GM23338 (cell line): ENCODE data around the gene ISOC2. TPM values are rescaled to one million over a fixed set of nuclear protein-coding genes. Genes with fewer than 3 reads are reported as not detected.

Source experiments
- ATAC-seq: fragments of 200-7000 bp; cut with Tn5 transposase; 3 replicates; pipeline ENCODE4 v1.9.1; 2020
- DNase-seq: peaks from one replicate; pipeline ENCODE4 v3.0.0-alpha.2; 2015; ENCODE audit warnings: low spot score
- H2AFZ ChIP-seq: fragments of 200-600 bp; sonication (generic); 2 replicates; pipeline ENCODE4 v1.8.0; 2016; ENCODE audit warnings: antibody characterized with exemption, mild to moderate bottlenecking, moderate library complexity
- H3F3A ChIP-seq: fragments of 200-600 bp; sonication (generic); replicated peaks from 2 replicates; pipeline ENCODE4 v1.8.0; 2017; ENCODE audit warnings: antibody characterized with exemption, mixed run types, low read depth
- H3K27ac ChIP-seq: fragments of 200-600 bp; sonication (generic); 2 replicates; pipeline ENCODE4 v1.6.1; 2016; ENCODE audit warnings: low read depth
- H3K27me3 ChIP-seq: fragments of 200-600 bp; sonication (generic); 2 replicates; pipeline ENCODE4 v1.8.0; 2016; ENCODE audit warnings: mild to moderate bottlenecking, mixed run types, moderate library complexity; ENCODE audit not compliant: insufficient read depth
- H3K36me3 ChIP-seq: fragments of 200-600 bp; sonication (generic); 2 replicates; pipeline ENCODE4 v1.8.0; 2016; ENCODE audit warnings: mild to moderate bottlenecking; ENCODE audit not compliant: insufficient read depth
- H3K4me1 ChIP-seq: fragments of 200-600 bp; sonication (generic); 2 replicates; pipeline ENCODE4 v1.8.0; 2016; ENCODE audit warnings: mild to moderate bottlenecking, moderate library complexity; ENCODE audit not compliant: insufficient read depth
- H3K4me2 ChIP-seq: fragments of 200-600 bp; sonication (generic); 2 replicates; pipeline ENCODE4 v1.7.1; 2017; ENCODE audit warnings: mixed run types
- H3K4me3 ChIP-seq: fragments of 200-600 bp; sonication (generic); 2 replicates; pipeline ENCODE4 v1.6.1; 2016; ENCODE audit warnings: mixed run types
- H3K79me2 ChIP-seq: fragments of 200-600 bp; sonication (generic); replicated peaks from 2 replicates; pipeline ENCODE4 v1.8.0; 2017; ENCODE audit warnings: mild to moderate bottlenecking; ENCODE audit not compliant: insufficient read depth
- H3K9me2 ChIP-seq: fragments of 200-600 bp; sonication (generic); 2 replicates; pipeline ENCODE4 v1.8.0; 2017; ENCODE audit not compliant: insufficient read depth
- H4K20me1 ChIP-seq: fragments of 200-600 bp; sonication (generic); replicated peaks from 2 replicates; pipeline ENCODE4 v1.8.0; 2017; ENCODE audit warnings: mild to moderate bottlenecking; ENCODE audit not compliant: insufficient read depth
- H3K27ac Mint-ChIP-seq: 2 replicates; pipeline ENCODE4 v1.8.0; 2020; ENCODE audit warnings: inconsistent platforms, mild to moderate bottlenecking, moderate library complexity, mixed read lengths
- H3K27me3 Mint-ChIP-seq: 3 replicates; pipeline ENCODE4 v1.8.0; 2022; ENCODE audit warnings: low read depth, mild to moderate bottlenecking, moderate library complexity, mixed read lengths, inconsistent platforms; ENCODE audit not compliant: insufficient read depth, poor library complexity
- H3K36me3 Mint-ChIP-seq: 3 replicates; pipeline ENCODE4 v1.8.0; 2021; ENCODE audit warnings: low read depth, mild to moderate bottlenecking, inconsistent platforms, moderate library complexity, mixed read lengths
- H3K4me1 Mint-ChIP-seq: 3 replicates; pipeline ENCODE4 v1.8.0; 2020; ENCODE audit warnings: mild to moderate bottlenecking, inconsistent platforms, mixed read lengths
- H3K4me3 Mint-ChIP-seq: 3 replicates; pipeline ENCODE4 v1.8.0; 2021; ENCODE audit warnings: moderate library complexity, mild to moderate bottlenecking, inconsistent platforms, mixed read lengths
- H3K9me3 Mint-ChIP-seq: 3 replicates; pipeline ENCODE4 v1.8.0; 2020; ENCODE audit warnings: moderate library complexity, mild to moderate bottlenecking, inconsistent platforms, mixed read lengths
- CREB1 ChIP-seq: fragments of 250-450 bp; sonication (Bioruptor Pico); IDR thresholded peaks from 2 replicates; pipeline ENCODE4 v1.5.0; 2020; ENCODE audit warnings: low read depth, mild to moderate bottlenecking, moderate library complexity
- CTCF ChIP-seq, 2 experiments: fragments of 200-600 bp in 1 of 2; sonication (generic) in 1 of 2; conservative IDR thresholded peaks; 2 replicates each; pipeline versions ENCODE4 v1.5.1 to v1.6.1; 2016 to 2017; ENCODE audit warnings: antibody characterized with exemption in 2 of 2, low read depth in 2 of 2, mild to moderate bottlenecking in 2 of 2, moderate library complexity in 1 of 2
- ETS1 ChIP-seq: IDR thresholded peaks from 2 replicates; pipeline ENCODE4 v1.6.1; 2016; ENCODE audit warnings: antibody characterized with exemption
- EZH2 ChIP-seq: fragments of 200-600 bp; sonication (generic); IDR thresholded peaks from one replicate; pipeline ENCODE4 v1.8.0; 2017; ENCODE audit warnings: antibody characterized with exemption, mild to moderate bottlenecking, low read depth; ENCODE audit not compliant: unreplicated experiment
- EZH2phosphoT487 ChIP-seq: fragments of 200-600 bp; sonication (generic); IDR thresholded peaks from one replicate; pipeline ENCODE4 v1.8.1; 2018; ENCODE audit warnings: antibody characterized with exemption; ENCODE audit not compliant: unreplicated experiment
- NANOG ChIP-seq: IDR thresholded peaks from 2 replicates; pipeline ENCODE4 v1.6.1; 2016; ENCODE audit warnings: antibody characterized with exemption, borderline replicate concordance
- POLR2AphosphoS5 ChIP-seq: IDR thresholded peaks from 2 replicates; pipeline ENCODE4 v1.6.1; 2016; ENCODE audit warnings: antibody characterized with exemption, low read depth
- STAT1 ChIP-seq: IDR thresholded peaks from one replicate; pipeline ENCODE4 v1.6.1; 2016; ENCODE audit warnings: antibody characterized with exemption; ENCODE audit not compliant: unreplicated experiment
- ZNF114 ChIP-seq: fragments of 250-450 bp; sonication (Bioruptor Pico); IDR thresholded peaks from 2 replicates; pipeline ENCODE4 v1.5.0; 2020; ENCODE audit warnings: mild to moderate bottlenecking, moderate library complexity
- ZNF331 ChIP-seq: fragments of 250-450 bp; sonication (Bioruptor Pico); IDR thresholded peaks from 2 replicates; pipeline ENCODE4 v1.5.0; 2020; ENCODE audit warnings: low read depth, mild to moderate bottlenecking, moderate library complexity
- ZNF462 ChIP-seq: fragments of 250-450 bp; sonication (Bioruptor Pico); IDR thresholded peaks from 2 replicates; pipeline ENCODE4 v1.5.0; 2020; ENCODE audit warnings: mild to moderate bottlenecking, moderate library complexity
- polyA plus RNA-seq: library from polyadenylated mRNA; unstranded; fragments of >200 nt; fragmentation: Nextera tagmentation; extraction: Ambion mirVana; gene quantifications from 2 replicates; pipeline ENCODE4 v1.2.1, GENCODE V29; 2016
- total RNA-seq: library from RNA; depleted of rRNA; stranded (reverse); fragments of >200 nt; shearing (Covaris generic); gene quantifications from 2 replicates; pipeline ENCODE4 v1.2.3, GENCODE V29; 2014
- TF ChIP-seq, protein P1 (sequence below): IDR thresholded peaks from one replicate; pipeline ENCODE4 v1.6.1; 2018; ENCODE audit warnings: antibody characterized with exemption; ENCODE audit not compliant: unreplicated experiment

ISOC2 gene
- total and polyA plus RNA-seq, 2 experiments from 2014 or later, result 62.6 to 85.2 TPM

DNA sequence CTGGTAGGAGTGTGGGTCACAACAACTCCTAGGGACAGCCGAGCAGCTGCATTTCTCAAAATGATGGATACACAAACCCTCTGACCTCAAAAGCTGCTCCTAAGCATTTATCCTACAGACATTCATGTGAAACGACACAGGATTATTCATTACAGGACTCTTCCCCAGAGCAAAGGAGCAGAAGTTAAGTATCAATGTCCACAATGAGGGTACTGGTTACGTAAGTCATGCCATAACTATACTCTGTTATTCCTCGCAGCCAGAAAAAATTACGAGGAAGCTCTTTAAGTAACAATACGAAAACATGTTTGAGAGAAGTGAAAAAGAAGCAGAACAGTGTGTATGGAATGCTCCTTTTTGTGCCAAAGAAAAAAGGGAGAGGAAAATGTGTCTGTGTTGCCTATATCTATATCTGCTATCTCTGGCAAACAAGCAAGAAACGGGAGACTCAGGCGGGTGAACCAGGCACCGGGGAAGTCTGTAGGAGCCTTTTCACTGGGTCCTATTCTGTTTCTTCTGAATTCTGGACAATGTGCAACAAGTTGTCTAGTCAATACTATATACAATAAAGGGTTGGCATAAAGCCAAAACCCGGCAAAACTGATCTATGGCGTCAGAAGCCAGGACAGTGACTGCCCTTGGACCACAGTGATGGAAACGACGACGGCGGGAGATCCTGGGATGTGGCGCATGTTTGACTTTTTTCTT lies 1.3 kb downstream of the ISOC2 start:
- no peak overlapping the region for H2AFZ ChIP-seq
- H3K4me1 ChIP-seq, result peaks cover 26% of the 10 kb centered on the region
- peak overlapping the region; percentile 88 for H3K4me2 ChIP-seq
- peak overlapping the region; percentile 91 for H3K4me3 Mint-ChIP-seq
- peaks cover 3% of the 10 kb centered on the region; the same call in 1 of the 3 replicates for H3K9me3 Mint-ChIP-seq
- H3K36me3 Mint-ChIP-seq, result peaks cover 7% of the 10 kb centered on the region; the same call in 1 of the 3 replicates
- H3K27ac ChIP-seq, result no peak overlapping the region
- TF ChIP-seq CREB1 (CRISPR knock-in tag) (no peak), EZH2 (no peak), POLR2AphosphoS5 (no peak), ZNF462 (CRISPR knock-in tag) (no peak), ZNF331 (CRISPR knock-in tag) (no peak), ZNF114 (CRISPR knock-in tag) (no peak), NANOG (no peak), ETS1 (no peak), CTCF (conservative IDR thresholded peaks at IDR 0.05; ENCODE audit: low read depth in 2 of 2) (no peak), EZH2phosphoT487 (no peak), STAT1 (no peak)
- TF ChIP-seq, protein P1, sequence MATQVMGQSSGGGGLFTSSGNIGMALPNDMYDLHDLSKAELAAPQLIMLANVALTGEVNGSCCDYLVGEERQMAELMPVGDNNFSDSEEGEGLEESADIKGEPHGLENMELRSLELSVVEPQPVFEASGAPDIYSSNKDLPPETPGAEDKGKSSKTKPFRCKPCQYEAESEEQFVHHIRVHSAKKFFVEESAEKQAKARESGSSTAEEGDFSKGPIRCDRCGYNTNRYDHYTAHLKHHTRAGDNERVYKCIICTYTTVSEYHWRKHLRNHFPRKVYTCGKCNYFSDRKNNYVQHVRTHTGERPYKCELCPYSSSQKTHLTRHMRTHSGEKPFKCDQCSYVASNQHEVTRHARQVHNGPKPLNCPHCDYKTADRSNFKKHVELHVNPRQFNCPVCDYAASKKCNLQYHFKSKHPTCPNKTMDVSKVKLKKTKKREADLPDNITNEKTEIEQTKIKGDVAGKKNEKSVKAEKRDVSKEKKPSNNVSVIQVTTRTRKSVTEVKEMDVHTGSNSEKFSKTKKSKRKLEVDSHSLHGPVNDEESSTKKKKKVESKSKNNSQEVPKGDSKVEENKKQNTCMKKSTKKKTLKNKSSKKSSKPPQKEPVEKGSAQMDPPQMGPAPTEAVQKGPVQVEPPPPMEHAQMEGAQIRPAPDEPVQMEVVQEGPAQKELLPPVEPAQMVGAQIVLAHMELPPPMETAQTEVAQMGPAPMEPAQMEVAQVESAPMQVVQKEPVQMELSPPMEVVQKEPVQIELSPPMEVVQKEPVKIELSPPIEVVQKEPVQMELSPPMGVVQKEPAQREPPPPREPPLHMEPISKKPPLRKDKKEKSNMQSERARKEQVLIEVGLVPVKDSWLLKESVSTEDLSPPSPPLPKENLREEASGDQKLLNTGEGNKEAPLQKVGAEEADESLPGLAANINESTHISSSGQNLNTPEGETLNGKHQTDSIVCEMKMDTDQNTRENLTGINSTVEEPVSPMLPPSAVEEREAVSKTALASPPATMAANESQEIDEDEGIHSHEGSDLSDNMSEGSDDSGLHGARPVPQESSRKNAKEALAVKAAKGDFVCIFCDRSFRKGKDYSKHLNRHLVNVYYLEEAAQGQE, result no peak
- no peak for ATAC-seq
- no peak for DNase-seq
- H3K36me3 ChIP-seq, result no peaks in the 10 kb centered on the region
- peaks cover 16% of the 10 kb centered on the region for H3K27me3 Mint-ChIP-seq
- H3F3A ChIP-seq, result peaks cover 19% of the 10 kb centered on the region; the same call in 1 of the 2 replicates
- no peaks in the 10 kb centered on the region; the same call in none of the 2 replicates for H4K20me1 ChIP-seq
- no peaks in the 10 kb centered on the region for H3K27me3 ChIP-seq
- no peak overlapping the region; the same call in 1 of the 2 replicates for H3K27ac Mint-ChIP-seq
- peaks cover 21% of the 10 kb centered on the region for H3K79me2 ChIP-seq
- H3K4me1 Mint-ChIP-seq, result peaks cover 34% of the 10 kb centered on the region
- H3K9me2 ChIP-seq, result no peaks in the 10 kb centered on the region
- H3K4me3 ChIP-seq, result peak overlapping the region; percentile 66
